Common myeloid progenitor, CD34-positive (primary cell): Measurements from ENCODE around the gene PCARE.

ENCODE experiments used
- CTCF ChIA-PET: fragments of 350-600 bp; sonication (Branson Sonifier 250); formaldehyde crosslinking; loops from one replicate; lab custom pipeline; 2021; ENCODE audit warnings: antibody characterized with exemption; lab: Charles Lee
- POLR2A ChIA-PET: fragments of 350-600 bp; sonication (Branson Sonifier 250); formaldehyde crosslinking; loops from one replicate; lab custom pipeline; 2021; ENCODE audit warnings: antibody characterized with exemption; lab: Charles Lee
- DNase-seq, 3 donors: peaks; one replicate each; pipeline versions ENCODE4 v3.0.0 to v3.0.0-alpha.2; 2013
- H3K27ac ChIP-seq, 2 experiments: 1 replicate in 1 of 2; 2 replicates in 1 of 2; pipeline ENCODE4 v1.7.0; 2013; ENCODE audit warnings: inconsistent platforms in 2 of 2, low read length in 2 of 2, mild to moderate bottlenecking in 2 of 2, low read depth in 1 of 2, moderate library complexity in 1 of 2; ENCODE audit not compliant: severe bottlenecking in 2 of 2, insufficient read depth in 1 of 2, poor library complexity in 1 of 2
- H3K27me3 ChIP-seq, 5 experiments: replicated peaks in 2 of 5; 1 replicate in 3 of 5; 2 replicates in 2 of 5; pipeline versions ENCODE4 v1.6.1 to v1.7.0; 2013; ENCODE audit warnings: low read length in 4 of 5, mild to moderate bottlenecking in 2 of 5, moderate library complexity in 2 of 5, inconsistent platforms in 1 of 5; ENCODE audit not compliant: insufficient read depth in 5 of 5, control insufficient read depth in 4 of 5
- H3K36me3 ChIP-seq, 4 experiments: 1 replicate in 2 of 4; 2 replicates in 2 of 4; pipeline versions ENCODE4 v1.6.1 to v1.7.0; 2013; ENCODE audit warnings: low read length in 3 of 4, control low read depth in 1 of 4, mild to moderate bottlenecking in 1 of 4; ENCODE audit not compliant: control insufficient read depth in 4 of 4, insufficient read depth in 4 of 4
- H3K4me1 ChIP-seq, 4 experiments: 1 replicate in 3 of 4; 2 replicates in 1 of 4; pipeline versions ENCODE4 v1.6.1 to v1.7.1; 2013; ENCODE audit warnings: low read length in 3 of 4, mild to moderate bottlenecking in 3 of 4, control low read depth in 1 of 4, inconsistent platforms in 1 of 4, moderate library complexity in 1 of 4; ENCODE audit not compliant: control insufficient read depth in 4 of 4, insufficient read depth in 4 of 4; ENCODE audit errors: control extremely low read depth in 1 of 4
- H3K4me3 ChIP-seq, 7 experiments: 1 replicate in 4 of 7; 2 replicates in 3 of 7; pipeline versions ENCODE4 v1.5.1 to v1.7.0; 2013; ENCODE audit warnings: mild to moderate bottlenecking in 7 of 7, low read length in 6 of 7, moderate library complexity in 6 of 7, inconsistent platforms in 2 of 7, low read depth in 2 of 7, control low read depth in 1 of 7; ENCODE audit not compliant: insufficient read depth in 4 of 7, control insufficient read depth in 1 of 7; ENCODE audit errors: extremely low read depth in 1 of 7
- H3K9me3 ChIP-seq, 5 experiments: 1 replicate in 4 of 5; 2 replicates in 1 of 5; pipeline versions ENCODE4 v1.6.1 to v1.7.1; 2013; ENCODE audit warnings: low read length in 4 of 5, mild to moderate bottlenecking in 2 of 5, inconsistent platforms in 1 of 5, low read depth in 1 of 5, moderate library complexity in 1 of 5; ENCODE audit not compliant: control insufficient read depth in 4 of 5, insufficient read depth in 2 of 5; ENCODE audit errors: control extremely low read depth in 1 of 5
- WGBS: methylation state at CpG from one replicate; pipeline ENCODE4 v1.1.5; 2013; ENCODE audit not compliant: insufficient coverage; 5-methylcytosine and 5-hydroxymethylcytosine counted together

Gene PCARE

DNA sequence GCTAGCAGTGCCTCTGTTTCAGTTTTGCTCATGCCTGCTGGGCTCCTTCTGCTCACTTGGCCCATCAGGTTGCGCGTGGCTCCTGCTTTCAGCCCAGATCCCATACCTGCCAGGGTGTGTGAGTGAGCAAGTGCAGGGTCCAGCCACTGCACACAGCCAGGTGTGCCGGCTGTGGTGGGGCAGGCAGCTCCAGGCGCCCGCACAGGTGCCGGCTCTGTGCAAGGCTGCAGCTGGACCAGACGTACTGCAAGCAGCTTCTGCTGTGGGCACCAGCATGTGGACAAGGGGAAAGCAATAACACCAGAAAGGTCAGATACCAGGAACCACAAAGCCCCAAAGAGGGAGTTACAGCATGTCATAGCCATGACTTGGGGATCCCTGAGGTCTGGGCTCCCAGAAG lies 5.6 kb upstream of the PCARE start:
- H3K9me3 ChIP-seq = peaks cover 0 to 28% (median 16%) of the 10 kb centered on the region in 5 experiments
- 98% methylated on average over 7 of the region's 7 CpGs for WGBS
- H3K4me3 ChIP-seq = no peak overlapping the region
- H3K27me3 ChIP-seq = no peaks in the 10 kb centered on the region
- no peak overlapping the region for H3K27ac ChIP-seq
- no peak for DNase-seq
- ChIA-PET POLR2A (no interaction called here), CTCF (no interaction called here)
- H3K36me3 ChIP-seq = no peaks in the 10 kb centered on the region
- no peaks in the 10 kb centered on the region for H3K4me1 ChIP-seq

DNA sequence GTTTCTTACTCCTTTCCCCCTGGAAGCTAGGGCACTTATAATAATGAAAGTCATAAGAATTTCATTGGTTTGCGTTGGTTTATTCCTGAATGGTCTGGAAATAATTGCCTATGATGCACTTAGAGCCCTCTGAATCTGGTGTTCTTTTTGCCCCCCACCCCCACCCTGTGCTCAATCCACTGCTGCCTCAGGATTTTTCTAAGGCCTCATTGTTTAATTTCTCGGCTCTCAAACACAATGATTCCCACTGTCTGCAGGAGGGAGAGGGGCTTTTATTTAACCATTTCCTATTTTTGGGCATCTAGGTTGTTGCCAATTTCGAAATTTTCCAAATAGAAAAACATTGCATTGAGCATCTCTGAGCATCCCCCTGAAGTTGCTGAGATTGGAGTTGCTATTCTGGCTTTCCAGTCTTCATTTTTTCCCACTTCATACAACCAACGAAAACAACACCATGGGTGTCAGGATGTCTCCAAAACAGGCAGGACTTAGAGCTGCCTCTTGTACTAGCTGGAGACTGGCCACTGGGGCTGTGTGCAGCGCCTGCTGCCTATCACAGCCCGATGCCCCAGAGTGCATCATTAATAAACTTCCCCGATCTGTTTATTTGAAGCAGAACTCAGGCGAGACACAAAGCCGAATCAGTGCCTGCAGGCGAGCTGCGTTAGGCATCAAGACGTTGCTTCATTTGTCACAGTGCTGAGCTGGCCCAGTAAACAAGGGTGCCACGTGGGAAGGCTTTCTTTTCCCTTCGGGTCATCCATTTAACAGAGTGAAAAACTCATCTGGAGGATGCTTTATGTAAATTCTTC lies 1.8 kb upstream of the PCARE start:
- H3K9me3 ChIP-seq = peaks cover 0 to 27% (median 16%) of the 10 kb centered on the region in 5 experiments
- WGBS = 94% methylated on average over 12 of the region's 14 CpGs
- H3K4me3 ChIP-seq = no peak overlapping the region
- DNase-seq = no peak
- H3K4me1 ChIP-seq = no peaks in the 10 kb centered on the region
- ChIA-PET CTCF (no interaction called here), POLR2A (no interaction called here)
- H3K27ac ChIP-seq = no peak overlapping the region
- H3K27me3 ChIP-seq = no peaks in the 10 kb centered on the region
- H3K36me3 ChIP-seq = no peaks in the 10 kb centered on the region

- Histone ChIP-seq H3K27me3 (no peaks in the 10 kb centered on the region), H3K27ac (no peak overlapping the region), H3K4me1 (no peaks in the 10 kb centered on the region), H3K36me3 (no peaks in the 10 kb centered on the region), H3K9me3 (peaks cover 0 to 6% (median 3%) of the 10 kb centered on the region in 5 experiments), H3K4me3 (no peak overlapping the region)
- 98% methylated on average over 4 of the region's 4 CpGs for WGBS
- ChIA-PET POLR2A (interaction anchor here (0.5 kb wide), 1 partner anchor 200 kb away, joined by 3 read pairs; no protein-coding TSS in a partner anchor), CTCF (interaction anchor here (1.0 kb wide), 1 partner anchor 45 kb away, joined by 3 read pairs; no protein-coding TSS in a partner anchor)
- DNase-seq = no peak
Observed at GRCh38 chr2:29073933-29074332, 390 bp downstream of the PCARE start.

- DNase-seq = no peak
- POLR2A ChIA-PET = no interaction called here
- 94% methylated on average over 12 of the region's 12 CpGs for WGBS
- H3K27me3 ChIP-seq = no peaks in the 10 kb centered on the region
- H3K9me3 ChIP-seq = peaks cover 0 to 5% (median 0%) of the 10 kb centered on the region in 5 experiments
- H3K27ac ChIP-seq = no peak overlapping the region
- CTCF ChIA-PET = interaction anchor here (1.0 kb wide), 1 partner anchor 46 kb away, joined by 3 read pairs; no protein-coding TSS in a partner anchor
- no peaks in the 10 kb centered on the region for H3K36me3 ChIP-seq
- no peak overlapping the region for H3K4me3 ChIP-seq
- H3K4me1 ChIP-seq = no peaks in the 10 kb centered on the region
Observed at GRCh38 chr2:29072971-29073725, 1.2 kb downstream of the PCARE start.

- 95% methylated on average over 8 of the region's 8 CpGs for WGBS
- POLR2A ChIA-PET = no interaction called here
Observed at GRCh38 chr2:29072251-29072650, 2.1 kb downstream of the PCARE start.

GRCh38 chr2:29071032-29071975 lies 3.0 kb downstream of the PCARE start:
- ChIA-PET POLR2A (no interaction called here), CTCF (no interaction called here)
- Histone ChIP-seq H3K36me3 (no peaks in the 10 kb centered on the region), H3K27ac (no peak overlapping the region), H3K4me3 (no peak overlapping the region), H3K9me3 (no peaks in the 10 kb centered on the region), H3K4me1 (no peaks in the 10 kb centered on the region), H3K27me3 (no peaks in the 10 kb centered on the region)
- DNase-seq = no peak
- WGBS = 91% methylated on average over 10 of the region's 19 CpGs

More at GRCh38 chr2:29072251-29072650, 2.1 kb downstream of the PCARE start:
- no peak for DNase-seq
- Histone ChIP-seq H3K4me1 (no peaks in the 10 kb centered on the region), H3K36me3 (no peaks in the 10 kb centered on the region), H3K27ac (no peak overlapping the region), H3K4me3 (no peak overlapping the region), H3K27me3 (no peaks in the 10 kb centered on the region), H3K9me3 (no peaks in the 10 kb centered on the region)
- CTCF ChIA-PET = no interaction called here
